ENCODE measurements around the gene THAP4.

THAP4 gene

GRCh38 chr2:241545106-241545505, 91.9 kb downstream of the THAP4 start:
- DNase-seq = no peak

- DNase-seq = no peak
These were observed 94.7 kb downstream of the THAP4 start for GRCh38 chr2:241542278-241542605.

- DNase-seq = no peak
These were observed 95.2 kb downstream of the THAP4 start for GRCh38 chr2:241541564-241542277.

GRCh38 chr2:241540771-241541561, 96.0 kb downstream of the THAP4 start:
- peak; percentile 40 for DNase-seq

- DNase-seq = no peak
These were observed 96.6 kb downstream of the THAP4 start for GRCh38 chr2:241540401-241540770.

- DNase-seq = no peak
These were observed 97.2 kb downstream of the THAP4 start for GRCh38 chr2:241539616-241540374.

- no peak for DNase-seq
These were observed 97.9 kb downstream of the THAP4 start for GRCh38 chr2:241538838-241539615.

- no peak for DNase-seq
These were observed 100.9 kb downstream of the THAP4 start for GRCh38 chr2:241535871-241536655.

- DNase-seq = no peak
These were observed 102.1 kb downstream of the THAP4 start for GRCh38 chr2:241534701-241535375.
